ENCODE results near the gene C1orf185.
A peak's percentile ranks its signal among the peaks of the same experiment; 100 is the strongest.

The C1orf185 gene

GRCh38 chr1:51192213-51192843 lies 90.3 kb downstream of the C1orf185 start:
- H3K4me1 ChIP-seq (ENCODE audit: insufficient read depth, low read length, poor library complexity, severe bottlenecking) = no peaks in the 10 kb centered on the region

GRCh38 chr1:51193564-51193963 lies 91.5 kb downstream of the C1orf185 start:
- no peaks in the 10 kb centered on the region for H3K9me3 ChIP-seq (ENCODE audit: insufficient read depth, low read depth, low read length)
- H3F3A ChIP-seq (ENCODE audit: low read depth) = no peaks in the 10 kb centered on the region
- TF ChIP-seq EZH2phosphoT487 (IDR thresholded peaks at IDR 0.05; ENCODE audit: borderline replicate concordance) (no peak), CTCF (conservative IDR thresholded peaks at IDR 0.05; ENCODE audit: low read length) (no peak)
- no peaks in the 10 kb centered on the region for H4K20me1 ChIP-seq (ENCODE audit: insufficient read depth, low read length, poor library complexity, severe bottlenecking)
- no peak overlapping the region for H3K4me2 ChIP-seq (ENCODE audit: low read depth, low read length, poor library complexity, severe bottlenecking)
- H2AFZ ChIP-seq (ENCODE audit: low read length) = no peak overlapping the region
- no peaks in the 10 kb centered on the region for H3K9me2 ChIP-seq (replicated peaks; ENCODE audit: low read depth, low read length)
- H3K9ac ChIP-seq (ENCODE audit: low read depth, low read length, poor library complexity, severe bottlenecking) = no peak overlapping the region
- H3K4me3 ChIP-seq (ENCODE audit: low read length, poor library complexity, severe bottlenecking) = no peak overlapping the region
- H3K27me3 ChIP-seq (ENCODE audit: insufficient read depth, low read length, poor library complexity, severe bottlenecking) = no peaks in the 10 kb centered on the region
- H3K36me3 ChIP-seq (ENCODE audit: insufficient read depth, low read length) = no peaks in the 10 kb centered on the region
- no peaks in the 10 kb centered on the region for H3K4me1 ChIP-seq (ENCODE audit: insufficient read depth, low read length, poor library complexity, severe bottlenecking)
- no peaks in the 10 kb centered on the region for H3K79me2 ChIP-seq (ENCODE audit: insufficient read depth, low read length)

More at GRCh38 chr1:51192213-51192843, 90.3 kb downstream of the C1orf185 start:
- Histone ChIP-seq H3K36me3 (ENCODE audit: insufficient read depth, low read length) (no peaks in the 10 kb centered on the region), H3K9me2 (replicated peaks; ENCODE audit: low read depth, low read length) (no peaks in the 10 kb centered on the region), H3K9ac (ENCODE audit: low read depth, low read length, poor library complexity, severe bottlenecking) (no peak overlapping the region), H3K4me3 (ENCODE audit: low read length, poor library complexity, severe bottlenecking) (no peak overlapping the region), H3K4me2 (ENCODE audit: low read depth, low read length, poor library complexity, severe bottlenecking) (no peak overlapping the region), H4K20me1 (ENCODE audit: insufficient read depth, low read length, poor library complexity, severe bottlenecking) (no peaks in the 10 kb centered on the region), H2AFZ (ENCODE audit: low read length) (no peak overlapping the region), H3F3A (ENCODE audit: low read depth) (no peaks in the 10 kb centered on the region), H3K79me2 (ENCODE audit: insufficient read depth, low read length) (no peaks in the 10 kb centered on the region), H3K9me3 (ENCODE audit: insufficient read depth, low read depth, low read length) (no peaks in the 10 kb centered on the region), H3K27me3 (ENCODE audit: insufficient read depth, low read length, poor library complexity, severe bottlenecking) (no peaks in the 10 kb centered on the region)
- TF ChIP-seq CTCF (conservative IDR thresholded peaks at IDR 0.05; ENCODE audit: low read length) (peak; percentile 75), EZH2phosphoT487 (IDR thresholded peaks at IDR 0.05; ENCODE audit: borderline replicate concordance) (no peak)
